HepG2 (cell line): ENCODE data around the gene CXCR5. TPM values are rescaled to one million over a fixed set of nuclear protein-coding genes. Genes with fewer than 3 reads are reported as not detected.

ENCODE experiments used
- AGO2 ChIP-seq: fragments of 200-400 bp; formaldehyde crosslinking; optimal IDR thresholded peaks from 2 replicates; pipeline ENCODE3; 2017; ENCODE audit warnings: mild to moderate bottlenecking, low read depth, low read length, moderate library complexity
- ASH2L ChIP-seq: fragments of 300-600, 200-600 bp; sonication (generic); IDR thresholded peaks from 2 replicates; pipeline ENCODE4 v1.7.0; 2017; ENCODE audit warnings: low read depth, mild to moderate bottlenecking, moderate library complexity, mixed read lengths, low read length; ENCODE audit not compliant: insufficient read length
- CREM ChIP-seq, 2 experiments: sonication (generic) in 1 of 2; formaldehyde crosslinking in 1 of 2; IDR thresholded peaks; 2 replicates each; pipeline versions ENCODE4 v1.4.0 to v1.6.1; 2016 to 2020; ENCODE audit warnings: antibody characterized with exemption in 1 of 2, mild to moderate bottlenecking in 1 of 2, missing genetic modification reagents in 1 of 2
- DNMT1 ChIP-seq: sonication (generic); formaldehyde crosslinking; IDR thresholded peaks from 2 replicates; pipeline ENCODE4 v1.5.1; 2020; ENCODE audit warnings: mild to moderate bottlenecking, missing genetic modification reagents
- HDAC6 ChIP-seq: fragments of 200-600 bp; sonication (generic); IDR thresholded peaks from 2 replicates; pipeline ENCODE4 v1.7.0; 2017; ENCODE audit warnings: mild to moderate bottlenecking, antibody characterized with exemption, low read length, low read depth
- KLF13 ChIP-seq: sonication (generic); formaldehyde crosslinking; IDR thresholded peaks from 2 replicates; pipeline ENCODE4 v1.4.0; 2020; ENCODE audit warnings: mild to moderate bottlenecking, missing genetic modification reagents
- KLF9 ChIP-seq: IDR thresholded peaks from 2 replicates; pipeline ENCODE4 v1.6.1; 2016; ENCODE audit warnings: low read depth
- MYC ChIP-seq: sonication (generic); formaldehyde crosslinking; IDR thresholded peaks from 2 replicates; pipeline ENCODE4 v1.9.0; 2021; ENCODE audit warnings: missing genetic modification reagents, borderline replicate concordance
- NCOA2 ChIP-seq: sonication (generic); formaldehyde crosslinking; IDR thresholded peaks from 2 replicates; pipeline ENCODE4 v1.8.0; 2022; ENCODE audit warnings: inconsistent platforms
- NRL ChIP-seq: sonication (generic); formaldehyde crosslinking; IDR thresholded peaks from 2 replicates; pipeline ENCODE4 v1.5.0; 2020; ENCODE audit warnings: missing genetic modification reagents, mild to moderate bottlenecking, moderate library complexity, borderline replicate concordance
- POLR2G ChIP-seq: fragments of 200-400 bp; formaldehyde crosslinking; IDR thresholded peaks from 2 replicates; pipeline ENCODE4 v1.6.1; 2018; ENCODE audit warnings: mild to moderate bottlenecking, low read depth, low read length, moderate library complexity
- SKI ChIP-seq: fragments of 450-650 bp; IDR thresholded peaks from one replicate; pipeline ENCODE4 v1.6.1; 2018; ENCODE audit warnings: mild to moderate bottlenecking; ENCODE audit not compliant: partially characterized antibody
- ZFP37 ChIP-seq: sonication (generic); formaldehyde crosslinking; IDR thresholded peaks from 2 replicates; pipeline ENCODE4 v1.4.0; 2020; ENCODE audit warnings: missing genetic modification reagents, borderline replicate concordance
- ZNF224 ChIP-seq: sonication (generic); formaldehyde crosslinking; IDR thresholded peaks from 2 replicates; pipeline ENCODE4 v1.5.0; 2020; ENCODE audit warnings: mild to moderate bottlenecking, missing genetic modification reagents
- ZNF331 ChIP-seq: sonication (generic); formaldehyde crosslinking; IDR thresholded peaks from 2 replicates; pipeline ENCODE4 v1.4.0; 2020; ENCODE audit warnings: missing genetic modification reagents
- ZNF484 ChIP-seq: sonication (generic); formaldehyde crosslinking; IDR thresholded peaks from 2 replicates; pipeline ENCODE4 v1.5.1; 2020; ENCODE audit warnings: mild to moderate bottlenecking, low read depth, missing genetic modification reagents, borderline replicate concordance
- ZNF546 ChIP-seq: sonication (generic); formaldehyde crosslinking; conservative IDR thresholded peaks from 2 replicates; pipeline ENCODE4 v1.8.1; 2023; ENCODE audit warnings: mild to moderate bottlenecking, missing genetic modification reagents
- ZNF563 ChIP-seq: sonication (generic); formaldehyde crosslinking; IDR thresholded peaks from 2 replicates; pipeline ENCODE4 v1.8.0; 2022; ENCODE audit warnings: mild to moderate bottlenecking, moderate library complexity, missing genetic modification reagents
- ZNF598 ChIP-seq: sonication (generic); formaldehyde crosslinking; IDR thresholded peaks from 2 replicates; pipeline ENCODE4 v1.5.1; 2020; ENCODE audit warnings: mild to moderate bottlenecking, missing genetic modification reagents, borderline replicate concordance
- ZNF687 ChIP-seq: sonication (generic); formaldehyde crosslinking; IDR thresholded peaks from 2 replicates; pipeline ENCODE4 v1.5.1; 2020; ENCODE audit warnings: mild to moderate bottlenecking, missing genetic modification reagents, moderate library complexity
- ZNF713 ChIP-seq: sonication (generic); formaldehyde crosslinking; IDR thresholded peaks from 2 replicates; pipeline ENCODE4 v1.4.0; 2020; ENCODE audit warnings: mild to moderate bottlenecking, missing genetic modification reagents
- polyA plus RNA-seq, 8 experiments: library from polyadenylated mRNA; depleted of rRNA in 3 of 8; stranded (reverse) in 7 of 8; unstranded in 1 of 8; fragments of >200 nt; fragmentation: Illumina TruSeq in 4 of 8; extraction: Trizol in 4 of 8; gene quantifications; 2 replicates each; pipeline versions ENCODE4 v1.2.1 to v1.2.3, GENCODE V29; 2011 to 2016; ENCODE audit warnings: low read depth in 4 of 8, missing spikeins in 1 of 8, mixed read lengths in 1 of 8; ENCODE audit not compliant: insufficient read depth in 1 of 8
- total RNA-seq, 5 experiments: library from RNA; depleted of rRNA; stranded (reverse); fragments of >200 nt; fragmentation: Illumina TruSeq; extraction: Trizol; gene quantifications; 2 replicates each; pipeline ENCODE4 v1.2.3, GENCODE V29; 2016; ENCODE audit warnings: low read depth in 1 of 5
- TF ChIP-seq, protein P1 (sequence below): sonication (generic); formaldehyde crosslinking; IDR thresholded peaks from 2 replicates; pipeline ENCODE4 v1.4.0; 2020; ENCODE audit warnings: missing genetic modification reagents, mild to moderate bottlenecking, borderline replicate concordance
- TF ChIP-seq, protein P2 (sequence below): sonication (generic); formaldehyde crosslinking; IDR thresholded peaks from 2 replicates; pipeline ENCODE4 v1.5.0; 2020; ENCODE audit warnings: missing genetic modification reagents

The CXCR5 gene
- total and polyA plus RNA-seq, 2 of the 13 experiments (the other 11 are each of a cell fraction or from before 2014, with no cell fraction given), result not detected

GRCh38 chr11:118918128-118918685 lies 34.5 kb downstream of the CXCR5 start (continued):
- TF ChIP-seq, protein P1, sequence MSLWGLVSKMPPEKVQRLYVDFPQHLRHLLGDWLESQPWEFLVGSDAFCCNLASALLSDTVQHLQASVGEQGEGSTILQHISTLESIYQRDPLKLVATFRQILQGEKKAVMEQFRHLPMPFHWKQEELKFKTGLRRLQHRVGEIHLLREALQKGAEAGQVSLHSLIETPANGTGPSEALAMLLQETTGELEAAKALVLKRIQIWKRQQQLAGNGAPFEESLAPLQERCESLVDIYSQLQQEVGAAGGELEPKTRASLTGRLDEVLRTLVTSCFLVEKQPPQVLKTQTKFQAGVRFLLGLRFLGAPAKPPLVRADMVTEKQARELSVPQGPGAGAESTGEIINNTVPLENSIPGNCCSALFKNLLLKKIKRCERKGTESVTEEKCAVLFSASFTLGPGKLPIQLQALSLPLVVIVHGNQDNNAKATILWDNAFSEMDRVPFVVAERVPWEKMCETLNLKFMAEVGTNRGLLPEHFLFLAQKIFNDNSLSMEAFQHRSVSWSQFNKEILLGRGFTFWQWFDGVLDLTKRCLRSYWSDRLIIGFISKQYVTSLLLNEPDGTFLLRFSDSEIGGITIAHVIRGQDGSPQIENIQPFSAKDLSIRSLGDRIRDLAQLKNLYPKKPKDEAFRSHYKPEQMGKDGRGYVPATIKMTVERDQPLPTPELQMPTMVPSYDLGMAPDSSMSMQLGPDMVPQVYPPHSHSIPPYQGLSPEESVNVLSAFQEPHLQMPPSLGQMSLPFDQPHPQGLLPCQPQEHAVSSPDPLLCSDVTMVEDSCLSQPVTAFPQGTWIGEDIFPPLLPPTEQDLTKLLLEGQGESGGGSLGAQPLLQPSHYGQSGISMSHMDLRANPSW (CRISPR knock-in tag), result no peak
- TF ChIP-seq ZNF563 (CRISPR knock-in tag) (no peak), NRL (CRISPR knock-in tag) (0 out of 2 replicates have a peak, but pooled peaks have one; percentile 6), AGO2 (peak; percentile 10), MYC (CRISPR knock-in tag) (no peak), ZFP37 (CRISPR knock-in tag) (0 out of 2 replicates have a peak, but pooled peaks have one; percentile 35), DNMT1 (CRISPR knock-in tag) (no peak), HDAC6 (no peak), ZNF224 (CRISPR knock-in tag) (0 out of 2 replicates have a peak, but pooled peaks have one; percentile 11), ZNF546 (CRISPR knock-in tag) (0 out of 2 replicates have a peak, but pooled peaks have one; percentile 42), CREM (IDR thresholded peaks at IDR 0.05) (no peak), CREM (CRISPR knock-in tag; IDR thresholded peaks at IDR 0.05) (no peak), POLR2G (peak; percentile 63), ZNF484 (CRISPR knock-in tag) (no peak), KLF13 (no peak), SKI (peak; percentile 74), ZNF331 (CRISPR knock-in tag) (0 out of 2 replicates have a peak, but pooled peaks have one; percentile 15), ASH2L (peak; percentile 53), ZNF687 (peak; percentile 63), KLF9 (no peak), ZNF713 (CRISPR knock-in tag) (no peak), NCOA2 (CRISPR knock-in tag) (no peak), ZNF598 (no peak)
- TF ChIP-seq, protein P2, sequence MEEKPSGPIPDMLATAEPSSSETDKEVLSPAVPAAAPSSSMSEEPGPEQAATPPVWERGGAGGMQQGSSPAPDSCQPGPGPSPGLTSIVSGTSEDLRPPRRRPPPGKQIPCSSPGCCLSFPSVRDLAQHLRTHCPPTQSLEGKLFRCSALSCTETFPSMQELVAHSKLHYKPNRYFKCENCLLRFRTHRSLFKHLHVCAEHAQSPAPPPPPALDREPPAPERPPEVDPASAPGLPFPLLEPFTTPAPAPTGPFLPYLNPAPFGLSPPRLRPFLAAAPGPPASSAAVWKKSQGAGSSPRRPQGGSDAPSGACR (CRISPR knock-in tag), result 0 out of 2 replicates have a peak, but pooled peaks have one; percentile 50
